Naive thymus-derived CD4-positive, alpha-beta T cell (primary cell): ENCODE data around the gene HP. TPM values are rescaled to one million over a fixed set of nuclear protein-coding genes. Genes with fewer than 3 reads are reported as not detected.
"Not testable (repeated sequence)": the region's sequence is repeated elsewhere in the genome, so short reads cannot be mapped to it uniquely, and the experiment has no call there.

Source experiments
- ATAC-seq: fragments of 150-1000 bp; cut with Tn5 transposase; 2 replicates; pipeline ENCODE4 v1.10.0; 2021; ENCODE audit warnings: mild to moderate bottlenecking, moderate library complexity
- CTCF ChIA-PET: fragments of 350-600 bp; sonication (Branson Sonifier 250); formaldehyde crosslinking; loops from one replicate; lab custom pipeline; 2021; ENCODE audit warnings: antibody characterized with exemption; lab: Charles Lee
- POLR2A ChIA-PET: fragments of 350-600 bp; sonication (Branson Sonifier 250); formaldehyde crosslinking; loops from one replicate; lab custom pipeline; 2021; ENCODE audit warnings: antibody characterized with exemption, inconsistent platforms; lab: Charles Lee
- DNase-seq, 9 donors: peaks; one replicate each; pipeline versions ENCODE4 v3.0.0 to v3.0.0-alpha.2; 2020 to 2022; ENCODE audit warnings: mixed read lengths in 1 of 9
- H3K27ac ChIP-seq: one replicate; pipeline ENCODE4 v1.7.0; 2013; ENCODE audit warnings: mild to moderate bottlenecking, low read depth, low read length, moderate library complexity
- H3K27me3 ChIP-seq, 2 donors: one replicate each; pipeline ENCODE4 v1.7.0; 2013; ENCODE audit warnings: low read length in 2 of 2, mild to moderate bottlenecking in 2 of 2, moderate library complexity in 2 of 2; ENCODE audit not compliant: control insufficient read depth in 2 of 2, insufficient read depth in 2 of 2
- H3K36me3 ChIP-seq, 3 experiments: 1 replicate in 2 of 3; 2 replicates in 1 of 3; pipeline ENCODE4 v1.7.0; 2013; ENCODE audit warnings: low read length in 3 of 3, mild to moderate bottlenecking in 3 of 3, moderate library complexity in 1 of 3; ENCODE audit not compliant: insufficient read depth in 3 of 3, control insufficient read depth in 2 of 3
- H3K4me1 ChIP-seq, 2 donors: one replicate each; pipeline ENCODE4 v1.7.0; 2013; ENCODE audit warnings: low read length in 2 of 2, mild to moderate bottlenecking in 2 of 2, moderate library complexity in 1 of 2; ENCODE audit not compliant: control insufficient read depth in 2 of 2, insufficient read depth in 2 of 2
- H3K4me3 ChIP-seq: 2 replicates; pipeline ENCODE4 v1.7.0; 2013; ENCODE audit warnings: mild to moderate bottlenecking, low read length
- H3K9me3 ChIP-seq, 3 experiments: 1 replicate in 2 of 3; 2 replicates in 1 of 3; pipeline ENCODE4 v1.7.0; 2013; ENCODE audit warnings: low read length in 3 of 3; ENCODE audit not compliant: control insufficient read depth in 2 of 3
- H3K27ac Mint-ChIP-seq, 9 donors: one replicate each; pipeline ENCODE4 v1.8.0; 2020 to 2022; ENCODE audit warnings: mixed read lengths in 9 of 9, mild to moderate bottlenecking in 8 of 9, moderate library complexity in 5 of 9, inconsistent platforms in 2 of 9
- H3K27me3 Mint-ChIP-seq, 5 donors: one replicate each; pipeline ENCODE4 v1.8.0; 2021 to 2022; ENCODE audit warnings: mixed read lengths in 5 of 5, mild to moderate bottlenecking in 1 of 5
- H3K36me3 Mint-ChIP-seq, 5 donors: one replicate each; pipeline ENCODE4 v1.8.0; 2020 to 2022; ENCODE audit warnings: mixed read lengths in 5 of 5, mild to moderate bottlenecking in 3 of 5, inconsistent platforms in 1 of 5
- H3K4me1 Mint-ChIP-seq, 7 donors: one replicate each; pipeline ENCODE4 v1.8.0; 2020 to 2022; ENCODE audit warnings: mixed read lengths in 7 of 7, mild to moderate bottlenecking in 3 of 7, inconsistent platforms in 1 of 7
- H3K4me3 Mint-ChIP-seq, 10 donors: one replicate each; pipeline ENCODE4 v1.8.0; 2020 to 2022; ENCODE audit warnings: mild to moderate bottlenecking in 10 of 10, mixed read lengths in 10 of 10, moderate library complexity in 6 of 10, inconsistent platforms in 2 of 10
- H3K9me3 Mint-ChIP-seq, 11 donors: one replicate each; pipeline ENCODE4 v1.8.0; 2020 to 2022; ENCODE audit warnings: mixed read lengths in 11 of 11, mild to moderate bottlenecking in 4 of 11, inconsistent platforms in 1 of 11, moderate library complexity in 1 of 11
- intact Hi-C, 2 donors: fragments of 100-400 bp; cut with micrococcal nuclease; formaldehyde crosslinking; loops; one replicate each; pipeline ENCODE4 v1.15.1; 2023
- polyA plus RNA-seq, 2 donors: library from polyadenylated mRNA; unstranded; fragments of 300-500 nt; fragmentation: Illumina TruSeq; gene quantifications; one replicate each; pipeline ENCODE4 v1.2.3, GENCODE V29; 2021
- total RNA-seq, 6 experiments: library from RNA in 5 of 6; stranded (reverse) in 5 of 6; gene quantifications; 1 replicate in 5 of 6; 2 replicates in 1 of 6; pipeline ENCODE4 v1.2.3 and lab custom pipeline; 2021 to 2026

HP gene
- total and polyA plus RNA-seq, 7 experiments from 2014 or later: 0.26 to 5.2 TPM; not detected in 5

DNA sequence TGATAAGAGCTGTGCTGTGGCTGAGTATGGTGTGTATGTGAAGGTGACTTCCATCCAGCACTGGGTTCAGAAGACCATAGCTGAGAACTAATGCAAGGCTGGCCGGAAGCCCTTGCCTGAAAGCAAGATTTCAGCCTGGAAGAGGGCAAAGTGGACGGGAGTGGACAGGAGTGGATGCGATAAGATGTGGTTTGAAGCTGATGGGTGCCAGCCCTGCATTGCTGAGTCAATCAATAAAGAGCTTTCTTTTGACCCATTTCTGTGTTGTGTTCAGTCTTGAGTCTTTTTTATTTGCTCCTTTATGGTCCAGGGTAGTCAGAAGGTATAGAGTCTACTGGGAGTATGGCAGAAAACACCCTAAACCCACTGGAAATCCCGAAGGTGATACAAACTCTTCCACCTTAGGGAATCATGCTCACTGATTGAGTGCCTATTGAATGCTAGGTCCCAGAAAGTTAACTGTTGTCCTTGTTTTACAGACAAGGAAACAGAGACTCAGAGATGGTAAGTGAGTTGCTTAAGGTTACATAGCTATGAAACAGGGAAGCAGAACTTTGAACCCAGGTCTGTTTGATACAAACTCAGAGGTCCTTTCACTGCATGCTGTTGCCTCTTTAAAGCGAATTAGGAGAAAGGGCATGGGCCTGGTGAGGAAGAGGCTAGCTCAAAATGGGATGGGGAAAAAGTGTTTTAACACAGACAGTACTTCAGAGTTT, 22.8 kb downstream of the HP start:
- POLR2A ChIA-PET, CTCF ChIA-PET: not testable (repeated sequence)

DNA sequence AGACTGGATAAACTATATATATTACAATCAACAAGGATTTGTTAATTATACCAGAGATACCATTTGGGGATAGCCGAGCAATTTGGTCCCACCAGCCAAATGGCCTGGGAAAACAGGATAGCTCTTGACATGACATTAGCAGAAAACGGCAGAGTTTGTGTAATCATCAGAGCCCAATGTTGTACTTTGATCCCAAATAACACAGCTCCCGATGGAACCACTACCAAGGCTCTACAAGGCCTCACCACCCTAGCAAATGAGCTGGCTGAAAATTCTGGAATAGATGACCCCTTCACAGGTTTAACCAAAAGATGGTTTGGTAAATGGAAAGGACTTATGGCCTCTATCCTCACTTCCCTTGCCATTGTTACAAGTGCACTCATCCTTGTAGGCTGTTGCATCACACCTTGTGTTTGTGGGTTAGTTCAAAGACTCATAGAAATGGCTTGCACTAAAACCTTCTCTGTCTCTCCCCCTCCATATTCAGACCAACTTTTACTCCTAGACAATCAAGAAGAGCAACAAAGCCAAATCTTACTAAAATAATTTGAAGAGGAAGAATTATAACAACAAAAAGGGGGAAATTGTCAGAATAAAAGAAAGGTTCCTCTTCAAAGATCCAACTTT, 29.6 kb downstream of the HP start:
- intact Hi-C loops: no loop called here
- peaks cover 0 to 13% (median 3%) of the 10 kb centered on the region in 11 donors for H3K9me3 Mint-ChIP-seq
- ChIA-PET CTCF (no interaction called here), POLR2A (no interaction called here)
- Histone ChIP-seq H3K4me1 (no peaks in the 10 kb centered on the region), H3K27ac (no peak overlapping the region), H3K4me3 (no peak overlapping the region), H3K9me3 (peaks cover 0 to 16% (median 0%) of the 10 kb centered on the region in 3 experiments), H3K36me3 (peaks cover 0 to 41% (median under 1%) of the 10 kb centered on the region in 3 experiments), H3K27me3 (no peaks in the 10 kb centered on the region)
- DNase-seq (no peak), ATAC-seq (no peak)
- H3K4me3 Mint-ChIP-seq: no peak overlapping the region
- no peaks in the 10 kb centered on the region for H3K27me3 Mint-ChIP-seq
- peaks cover 7 to 44% (median 33%) of the 10 kb centered on the region in 5 donors for H3K36me3 Mint-ChIP-seq
- H3K4me1 Mint-ChIP-seq: peaks cover 0 to 2% (median 0%) of the 10 kb centered on the region in 7 donors
- no peak overlapping the region for H3K27ac Mint-ChIP-seq

More for the DNA sequence above, 22.8 kb downstream of the HP start:
- intact Hi-C loops, H3K9me3 ChIP-seq, H3K36me3 ChIP-seq, H3K4me3 Mint-ChIP-seq, ATAC-seq, H3K27ac ChIP-seq, H3K27me3 ChIP-seq, H3K9me3 Mint-ChIP-seq, H3K4me1 ChIP-seq, H3K4me3 ChIP-seq, H3K4me1 Mint-ChIP-seq, H3K27me3 Mint-ChIP-seq, DNase-seq, H3K27ac Mint-ChIP-seq: not testable (repeated sequence)
- peaks cover 0 to 13% (median 0%) of the 10 kb centered on the region in 5 donors for H3K36me3 Mint-ChIP-seq

DNA sequence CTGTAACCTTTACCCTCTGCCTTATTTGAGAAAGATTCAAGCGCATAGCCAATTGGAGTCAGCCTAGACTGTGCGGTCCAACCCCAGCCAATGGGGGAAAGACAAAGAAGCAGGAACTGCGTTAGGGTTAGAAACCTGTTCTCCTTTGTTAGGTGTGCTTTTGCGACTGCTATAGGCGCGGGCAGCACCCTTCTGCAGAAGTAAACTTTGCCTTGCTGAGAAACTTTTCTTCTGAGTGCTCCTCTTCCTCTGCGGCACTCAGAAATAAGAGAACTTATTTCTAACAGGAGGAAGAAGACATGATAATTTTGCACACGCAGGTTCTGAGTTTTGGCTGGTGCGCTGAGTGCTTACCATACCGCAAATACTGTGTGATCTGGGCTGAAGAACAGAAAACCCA, 30.1 kb downstream of the HP start:
- Histone ChIP-seq H3K4me1 (no peaks in the 10 kb centered on the region), H3K9me3 (peaks cover 0 to 16% (median 0%) of the 10 kb centered on the region in 3 experiments), H3K4me3 (no peak overlapping the region), H3K27ac (no peak overlapping the region), H3K36me3 (peaks cover under 1 to 46% (median 5%) of the 10 kb centered on the region in 3 experiments), H3K27me3 (no peaks in the 10 kb centered on the region)
- no peak for ATAC-seq
- H3K27ac Mint-ChIP-seq: no peak overlapping the region
- intact Hi-C loops: no loop called here
- peaks cover 11 to 50% (median 39%) of the 10 kb centered on the region in 5 donors for H3K36me3 Mint-ChIP-seq
- no peak overlapping the region for H3K4me3 Mint-ChIP-seq
- H3K9me3 Mint-ChIP-seq: peaks cover 0 to 13% (median 3%) of the 10 kb centered on the region in 11 donors
- no peak for DNase-seq
- H3K4me1 Mint-ChIP-seq: peaks cover 0 to 4% (median 0%) of the 10 kb centered on the region in 7 donors
- H3K27me3 Mint-ChIP-seq: no peaks in the 10 kb centered on the region
- CTCF ChIA-PET: no interaction called here
- POLR2A ChIA-PET: no interaction called here

DNA sequence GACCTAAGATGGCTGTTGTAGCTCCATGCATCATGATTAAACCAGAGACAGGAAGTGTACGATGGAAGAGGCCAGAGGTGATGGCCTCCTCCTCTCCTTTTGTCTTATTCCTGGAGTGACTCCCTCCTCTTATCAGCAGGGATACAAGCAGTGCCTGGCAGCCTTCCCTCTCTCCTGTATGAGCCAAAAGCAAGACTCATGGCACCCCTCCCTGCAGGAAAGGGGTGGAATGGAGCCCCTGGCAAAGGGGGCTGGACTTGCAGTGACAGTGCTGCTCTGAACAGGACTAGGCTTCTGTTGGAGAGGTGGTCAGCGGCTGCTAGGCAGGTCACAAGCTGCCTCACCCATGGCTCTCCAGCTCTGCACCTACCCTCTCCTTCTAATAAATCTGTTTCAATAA, 30.7 kb downstream of the HP start:
- CTCF ChIA-PET: no interaction called here
- Histone ChIP-seq H3K4me3 (no peak overlapping the region), H3K27me3 (no peaks in the 10 kb centered on the region), H3K9me3 (peaks cover 0 to 16% (median 0%) of the 10 kb centered on the region in 3 experiments), H3K36me3 (peaks cover 5 to 52% (median 9%) of the 10 kb centered on the region in 3 experiments), H3K27ac (no peak overlapping the region), H3K4me1 (no peaks in the 10 kb centered on the region)
- no peak for ATAC-seq
- Mint-ChIP-seq H3K27ac (no peak overlapping the region), H3K27me3 (no peaks in the 10 kb centered on the region), H3K4me3 (no peak overlapping the region), H3K4me1 (peaks cover 0 to 4% (median under 1%) of the 10 kb centered on the region in 7 donors), H3K9me3 (peaks cover 0 to 13% (median 3%) of the 10 kb centered on the region in 11 donors), H3K36me3 (peaks cover 11 to 53% (median 40%) of the 10 kb centered on the region in 5 donors)
- POLR2A ChIA-PET: no interaction called here
- DNase-seq: no peak
- intact Hi-C loops: no loop called here

DNA sequence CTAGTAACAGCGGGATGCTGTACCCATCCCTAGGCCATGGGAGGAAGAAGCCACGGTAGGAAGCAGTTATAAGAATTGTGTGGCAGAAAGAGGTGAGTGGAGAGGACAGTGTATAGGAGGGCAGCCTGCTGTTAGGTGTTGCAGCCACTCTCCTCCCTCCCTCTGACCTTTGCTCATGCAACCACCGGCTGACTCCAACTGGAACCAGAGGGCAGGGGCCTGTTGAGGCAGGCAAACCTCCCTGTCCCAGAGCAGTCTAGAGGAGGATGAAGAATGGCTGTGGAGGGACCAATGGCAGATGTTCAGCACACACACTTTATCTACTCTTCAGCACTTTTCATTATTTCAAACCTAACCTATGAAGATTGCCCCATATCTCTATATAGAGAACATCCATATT, 36.9 kb downstream of the HP start:
- ChIA-PET CTCF (no interaction called here), POLR2A (no interaction called here)
- Histone ChIP-seq H3K36me3 (peaks cover 6 to 59% (median 12%) of the 10 kb centered on the region in 3 experiments), H3K27ac (no peak overlapping the region), H3K4me3 (no peak overlapping the region), H3K4me1 (peaks cover 21 to 24% of the 10 kb centered on the region in 2 donors), H3K9me3 (no peaks in the 10 kb centered on the region), H3K27me3 (no peaks in the 10 kb centered on the region)
- H3K27ac Mint-ChIP-seq: peak overlapping the region in 5 of 9 donors; percentile 46 to 99 (median 74)
- no peak for DNase-seq
- intact Hi-C loops: loop anchor here (5.0 to 10.0 kb wide), 3 partner anchors 129 to 1836 kb away; partner anchors contain the start of genes EXOSC6 (in 1 of the 2) and ZNF821 (in 1 of the 2)
- ATAC-seq: no peak
- peak overlapping the region; percentile 29 to 100 (median 96) for H3K4me3 Mint-ChIP-seq
- peaks cover 22 to 61% (median 53%) of the 10 kb centered on the region in 7 donors for H3K4me1 Mint-ChIP-seq
- H3K27me3 Mint-ChIP-seq: no peaks in the 10 kb centered on the region
- peaks cover 13 to 33% (median 18%) of the 10 kb centered on the region in 5 donors for H3K36me3 Mint-ChIP-seq
- H3K9me3 Mint-ChIP-seq: peaks cover 0 to 2% (median 0%) of the 10 kb centered on the region in 11 donors

DNA sequence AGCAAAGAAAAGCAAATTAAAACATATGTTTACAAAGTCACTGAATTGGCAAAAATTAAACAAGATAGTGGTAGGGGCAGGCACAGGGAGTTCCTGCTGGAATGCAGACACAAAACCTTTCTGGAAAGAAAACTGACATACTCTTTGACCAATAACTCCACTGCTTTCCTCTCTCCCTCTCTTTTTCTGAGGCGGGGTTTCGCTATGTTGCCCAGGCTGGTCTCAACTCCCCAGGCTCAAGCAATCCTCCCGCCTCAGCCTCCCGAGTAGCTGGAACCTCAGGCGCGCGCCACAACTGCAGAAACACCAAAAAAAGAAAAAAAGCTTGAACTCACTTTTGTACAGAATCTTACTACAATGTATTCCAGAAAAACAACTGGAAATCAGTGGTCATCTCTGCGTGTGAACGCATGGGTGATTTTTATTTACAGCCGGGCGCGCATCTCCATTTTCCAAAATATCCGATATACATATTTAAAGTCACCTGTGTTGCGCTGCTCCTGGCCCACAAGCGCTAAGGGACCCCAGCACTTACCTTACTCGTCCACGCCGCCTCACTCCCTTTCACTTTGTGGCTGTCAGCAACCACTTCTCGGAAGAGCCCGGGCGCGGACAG, 38.6 kb downstream of the HP start:
- ChIA-PET CTCF (interaction anchor here (0.6 kb wide), 1 partner anchor 203 kb away, joined by 4 read pairs; no protein-coding TSS in a partner anchor), POLR2A (interaction anchor here (0.8 to 1.1 kb wide), 3 partner anchors 10 to 528 kb away, joined by 3 to 5 read pairs (median 3); partner anchors contain the start of gene AP1G1)
- Mint-ChIP-seq H3K4me3 (peak overlapping the region; percentile 94 to 100 (median 98)), H3K4me1 (peaks cover 33 to 70% (median 63%) of the 10 kb centered on the region in 7 donors), H3K36me3 (peaks cover 18 to 39% (median 27%) of the 10 kb centered on the region in 5 donors), H3K9me3 (no peaks in the 10 kb centered on the region), H3K27me3 (no peaks in the 10 kb centered on the region), H3K27ac (peak overlapping the region; percentile 92 to 100 (median 99))
- H3K4me3 ChIP-seq: peak overlapping the region; percentile 86
- H3K4me1 ChIP-seq: peaks cover 21 to 24% of the 10 kb centered on the region in 2 donors
- H3K27ac ChIP-seq: peak overlapping the region; percentile 93
- H3K27me3 ChIP-seq: no peaks in the 10 kb centered on the region
- peak in 1 of 9 donors; percentile 2 for DNase-seq
- peak; percentile 28 for ATAC-seq
- intact Hi-C loops: loop anchor here (1.0 to 10.0 kb wide), 14 partner anchors 85 to 1838 kb away; partner anchors contain the start of genes ATXN1L (in 2 of the 2), DHODH (in 2 of the 2), PHLPP2 (in 2 of the 2) and CMTR2 (in 1 of the 2)
- H3K9me3 ChIP-seq: no peaks in the 10 kb centered on the region
- peaks cover 21 to 59% (median 25%) of the 10 kb centered on the region in 3 experiments for H3K36me3 ChIP-seq
